ENCODE measurements around the gene ARHGAP40.

Gene ARHGAP40

GRCh38 chr20:38680500-38681306 lies 79.1 kb downstream of the ARHGAP40 start:
- DNase-seq (ENCODE audit: low spot score), result peak; percentile 40

DNA sequence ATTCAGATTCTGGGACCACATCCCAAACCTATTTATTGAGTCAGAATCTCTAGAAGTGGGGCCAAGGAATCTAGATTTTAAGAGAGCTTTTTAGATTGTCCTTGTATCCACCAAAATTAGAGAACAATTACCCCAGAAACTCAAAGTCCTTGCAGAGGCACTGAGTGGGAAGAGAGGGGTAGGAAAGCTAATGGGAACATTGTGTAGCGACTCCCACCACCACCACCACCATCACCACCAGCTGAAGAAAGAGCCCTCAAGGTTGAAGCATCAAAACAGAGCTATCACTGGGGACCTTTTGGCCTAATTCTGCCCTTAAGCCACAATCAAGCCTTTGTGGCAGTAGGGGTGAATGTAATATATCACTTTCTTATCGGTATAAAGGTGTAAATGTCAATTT lies 83.7 kb downstream of the ARHGAP40 start:
- no peak for DNase-seq (ENCODE audit: low spot score)

DNA sequence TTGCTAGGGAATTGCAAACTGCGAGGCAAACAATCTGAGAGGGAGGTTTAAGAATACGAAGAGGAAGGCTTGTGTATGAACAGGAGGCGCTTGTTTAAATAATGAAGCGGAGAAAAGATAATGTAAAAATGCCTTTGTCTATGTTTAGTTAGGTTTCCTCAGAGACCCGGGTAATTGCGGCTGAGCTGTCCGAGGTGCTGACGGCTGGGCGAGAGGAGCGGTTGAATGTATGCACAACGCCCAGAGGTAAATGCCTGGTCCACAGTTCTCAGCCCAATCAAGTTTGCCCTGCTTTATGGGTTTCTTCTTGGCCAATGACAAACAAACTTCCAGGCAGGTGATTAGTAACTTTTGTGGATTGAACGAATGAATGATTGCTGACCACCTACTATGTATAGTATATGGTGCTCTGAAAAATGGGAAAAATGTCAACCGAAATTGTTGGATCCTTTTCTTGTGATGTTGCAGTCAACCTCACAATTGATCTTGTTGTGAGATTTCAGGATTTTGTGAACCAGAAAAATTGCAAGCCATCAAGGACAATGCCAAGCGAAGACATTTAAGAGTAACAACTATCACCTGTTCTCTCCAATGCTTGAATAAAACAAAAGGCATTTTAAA lies 84.4 kb downstream of the ARHGAP40 start:
- peak; percentile 73 for DNase-seq (ENCODE audit: low spot score)

- DNase-seq (ENCODE audit: low spot score), result peak; percentile 35
Measured at GRCh38 chr20:38692436-38693411, 91.1 kb downstream of the ARHGAP40 start.

GRCh38 chr20:38697306-38697705 lies 95.7 kb downstream of the ARHGAP40 start:
- DNase-seq (ENCODE audit: low spot score), result no peak

DNA sequence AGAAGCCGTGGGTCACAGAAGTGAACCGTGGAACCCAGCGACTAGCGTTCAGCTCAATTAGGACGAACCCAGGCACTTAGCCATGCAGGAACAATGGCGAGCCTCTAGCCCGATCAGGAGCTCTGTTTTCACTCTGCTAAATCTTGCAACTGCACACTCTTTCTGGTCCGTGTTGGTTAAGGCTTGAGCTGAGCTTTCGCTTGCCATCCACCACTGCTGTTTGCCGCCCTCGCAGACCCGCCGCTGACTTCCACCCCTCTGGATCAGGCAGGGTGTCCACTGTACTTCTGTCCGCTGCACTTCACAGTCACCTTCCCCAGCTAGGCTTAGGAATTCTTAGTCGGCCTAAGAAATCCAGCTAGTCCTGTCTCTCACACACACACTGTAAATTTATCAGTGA lies 96.9 kb downstream of the ARHGAP40 start:
- no peak for DNase-seq (ENCODE audit: low spot score)

DNA sequence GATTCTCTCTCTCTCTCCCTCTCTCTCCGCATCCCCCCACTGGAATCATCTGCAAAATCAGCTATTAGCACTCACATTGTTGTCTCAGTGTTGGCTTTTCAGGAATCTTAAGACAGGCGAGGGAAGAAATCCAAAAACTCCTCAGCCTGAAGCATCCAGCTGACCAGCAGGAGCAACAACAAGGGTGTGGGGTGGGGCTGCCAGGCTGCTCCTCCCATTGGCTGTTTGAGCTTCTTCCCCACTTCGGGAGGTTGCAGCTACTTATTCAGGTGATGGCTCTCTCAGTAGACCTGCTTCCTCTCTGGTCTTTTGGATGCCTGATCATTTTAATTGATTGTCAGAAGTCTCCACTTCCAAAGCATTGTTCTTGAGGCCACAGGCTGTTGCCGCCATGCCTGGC lies 98.5 kb downstream of the ARHGAP40 start:
- no peak for DNase-seq (ENCODE audit: low spot score)
